A172 (cell line): ENCODE measurements around the gene LATS2. TPM values are rescaled to one million over a fixed set of nuclear protein-coding genes. Genes with fewer than 3 reads are reported as not detected.
A peak's percentile ranks its signal among the peaks of the same experiment; 100 is the strongest.

ENCODE experiments used
- DNase-seq: peaks from one replicate; pipeline ENCODE4 v3.0.0-alpha.2; 2015; ENCODE audit warnings: low spot score
- total RNA-seq: library from RNA; depleted of rRNA; stranded (reverse); fragments of >200 nt; shearing (Covaris generic); gene quantifications from 2 replicates; pipeline ENCODE4 v1.2.3, GENCODE V29; 2014; rRNA removed

LATS2 gene
- 12.1 and 13.5 TPM in 2 replicates for total RNA-seq

- DNase-seq = peak; percentile 86
These were observed at the start of gene LATS2 for GRCh38 chr13:21061029-21061763. LATS2 (minus strand) TSS chr13:21061586; CDS start chr13:21046026, 15,560 bp downstream.

- DNase-seq = no peak
These were observed 47.8 kb upstream of the LATS2 start for GRCh38 chr13:21109168-21109567.

GRCh38 chr13:21106089-21106488, 44.7 kb upstream of the LATS2 start:
- DNase-seq = peak; percentile 31

- no peak for DNase-seq
These were observed 43.0 kb upstream of the LATS2 start for GRCh38 chr13:21104199-21105019.

- no peak for DNase-seq
These were observed 40.6 kb upstream of the LATS2 start for GRCh38 chr13:21101865-21102576.

GRCh38 chr13:21100994-21101757, 39.8 kb upstream of the LATS2 start:
- DNase-seq = no peak

GRCh38 chr13:21100211-21100610, 38.8 kb upstream of the LATS2 start:
- no peak for DNase-seq

- DNase-seq = no peak
These were observed 33.9 kb upstream of the LATS2 start for GRCh38 chr13:21095311-21095710.

- DNase-seq = no peak
These were observed 28.4 kb upstream of the LATS2 start for GRCh38 chr13:21089830-21090229.

- DNase-seq = no peak
These were observed 27.1 kb upstream of the LATS2 start for GRCh38 chr13:21088534-21088933.

GRCh38 chr13:21086929-21087328, 25.5 kb upstream of the LATS2 start:
- DNase-seq = no peak

GRCh38 chr13:21081926-21082325, 20.5 kb upstream of the LATS2 start:
- no peak for DNase-seq

GRCh38 chr13:21080593-21080891, 19.2 kb upstream of the LATS2 start:
- no peak for DNase-seq

GRCh38 chr13:21079761-21080592, 18.6 kb upstream of the LATS2 start:
- DNase-seq = peak; percentile 71

- no peak for DNase-seq
These were observed 17.8 kb upstream of the LATS2 start for GRCh38 chr13:21079221-21079620.

GRCh38 chr13:21078501-21078900, 17.1 kb upstream of the LATS2 start:
- no peak for DNase-seq

- no peak for DNase-seq
These were observed 16.5 kb upstream of the LATS2 start for GRCh38 chr13:21077788-21078353.

- no peak for DNase-seq
These were observed 15.8 kb upstream of the LATS2 start for GRCh38 chr13:21077076-21077787.

GRCh38 chr13:21076253-21076652, 14.9 kb upstream of the LATS2 start:
- DNase-seq = no peak
